IPS-15b (cell line): ENCODE measurements around the gene COQ6.

ENCODE experiments used
- H3K27me3 ChIP-seq: one replicate; pipeline ENCODE4 v1.6.1; 2013; ENCODE audit warnings: low read length; ENCODE audit not compliant: control insufficient read depth, insufficient read depth
- H3K36me3 ChIP-seq: one replicate; pipeline ENCODE4 v1.6.1; 2013; ENCODE audit warnings: low read length; ENCODE audit not compliant: control insufficient read depth, insufficient read depth
- H3K4me1 ChIP-seq: one replicate; pipeline ENCODE4 v1.6.1; 2013; ENCODE audit warnings: mild to moderate bottlenecking, low read length; ENCODE audit not compliant: control insufficient read depth, insufficient read depth
- H3K4me3 ChIP-seq: one replicate; pipeline ENCODE4 v1.5.1; 2013; ENCODE audit warnings: low read depth, low read length
- H3K9ac ChIP-seq: one replicate; pipeline ENCODE4 v1.6.1; 2013; ENCODE audit warnings: low read depth, mild to moderate bottlenecking, low read length
- H3K9me3 ChIP-seq: one replicate; pipeline ENCODE4 v1.6.1; 2013; ENCODE audit warnings: mild to moderate bottlenecking, low read length; ENCODE audit not compliant: control insufficient read depth, insufficient read depth

The COQ6 gene

GRCh38 chr14:73944432-73945158 is 5.5 kb upstream of the COQ6 start:
- no peaks in the 10 kb centered on the region for H3K9me3 ChIP-seq
- no peak overlapping the region for H3K9ac ChIP-seq
- H3K4me3 ChIP-seq = no peak overlapping the region
- no peaks in the 10 kb centered on the region for H3K36me3 ChIP-seq
- H3K4me1 ChIP-seq = no peaks in the 10 kb centered on the region
- H3K27me3 ChIP-seq = no peaks in the 10 kb centered on the region

- Histone ChIP-seq H3K4me3 (no peak overlapping the region), H3K4me1 (no peaks in the 10 kb centered on the region)
These were observed 4.9 kb upstream of the COQ6 start for GRCh38 chr14:73945159-73945670.

GRCh38 chr14:73953731-73954130 is 3.6 kb downstream of the COQ6 start:
- no peak overlapping the region for H3K9ac ChIP-seq
- no peaks in the 10 kb centered on the region for H3K36me3 ChIP-seq
- H3K27me3 ChIP-seq = no peaks in the 10 kb centered on the region
- H3K4me3 ChIP-seq = no peak overlapping the region
- no peaks in the 10 kb centered on the region for H3K9me3 ChIP-seq
- no peaks in the 10 kb centered on the region for H3K4me1 ChIP-seq

More at GRCh38 chr14:73945159-73945670, 4.9 kb upstream of the COQ6 start:
- no peaks in the 10 kb centered on the region for H3K27me3 ChIP-seq
- H3K36me3 ChIP-seq = no peaks in the 10 kb centered on the region
- no peaks in the 10 kb centered on the region for H3K9me3 ChIP-seq
- no peak overlapping the region for H3K9ac ChIP-seq

GRCh38 chr14:73955674-73956073 is 5.6 kb downstream of the COQ6 start:
- Histone ChIP-seq H3K9ac (no peak overlapping the region), H3K9me3 (no peaks in the 10 kb centered on the region), H3K4me1 (no peaks in the 10 kb centered on the region), H3K4me3 (no peak overlapping the region), H3K27me3 (no peaks in the 10 kb centered on the region), H3K36me3 (peaks cover 6% of the 10 kb centered on the region)

- Histone ChIP-seq H3K9me3 (no peaks in the 10 kb centered on the region), H3K4me3 (no peak overlapping the region), H3K9ac (no peak overlapping the region), H3K4me1 (no peaks in the 10 kb centered on the region), H3K36me3 (peaks cover 15% of the 10 kb centered on the region), H3K27me3 (no peaks in the 10 kb centered on the region)
These were observed 8.5 kb downstream of the COQ6 start for GRCh38 chr14:73958591-73958990.

DNA sequence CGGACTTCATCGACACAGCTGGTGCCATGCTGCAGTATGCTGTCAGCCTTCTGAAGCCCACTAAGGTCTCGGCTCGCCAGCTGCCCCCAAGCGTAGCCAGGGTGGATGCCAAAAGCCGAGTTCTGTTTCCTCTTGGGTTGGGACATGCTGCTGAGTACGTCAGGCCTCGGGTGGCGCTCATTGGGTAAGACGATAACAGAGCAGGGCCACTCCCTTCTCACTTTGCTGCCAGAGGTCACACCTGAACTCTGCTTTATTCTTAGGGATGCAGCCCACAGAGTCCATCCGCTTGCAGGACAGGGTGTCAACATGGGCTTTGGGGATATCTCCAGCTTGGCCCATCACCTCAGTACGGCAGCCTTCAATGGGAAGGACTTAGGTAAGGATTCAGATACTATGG is 11.1 kb downstream of the COQ6 start:
- no peaks in the 10 kb centered on the region for H3K9me3 ChIP-seq
- H3K4me1 ChIP-seq = no peaks in the 10 kb centered on the region
- no peaks in the 10 kb centered on the region for H3K27me3 ChIP-seq
- H3K9ac ChIP-seq = no peak overlapping the region
- H3K36me3 ChIP-seq = peaks cover 15% of the 10 kb centered on the region
- H3K4me3 ChIP-seq = no peak overlapping the region

- Histone ChIP-seq H3K9ac (no peak overlapping the region), H3K36me3 (peaks cover 16% of the 10 kb centered on the region)
These were observed 15.1 kb downstream of the COQ6 start for GRCh38 chr14:73965216-73965615.

DNA sequence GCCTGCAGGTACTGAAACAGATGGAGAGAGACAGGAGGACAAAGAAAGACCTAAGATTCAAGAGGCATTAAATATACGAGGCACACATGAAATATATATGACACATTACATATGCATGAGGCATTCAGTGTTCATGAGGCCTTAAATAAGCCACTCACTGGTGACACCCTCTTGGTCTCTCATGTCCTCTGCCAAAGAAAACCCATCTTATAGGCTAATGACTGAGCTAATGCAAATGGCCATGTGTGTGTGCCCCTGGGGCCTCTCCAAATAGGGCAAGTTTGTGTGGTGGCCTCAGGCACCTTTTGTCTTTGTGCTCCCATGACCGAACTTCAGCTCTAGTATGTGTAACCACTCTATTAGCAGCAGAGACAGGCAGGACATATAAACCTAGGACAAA is 18.8 kb downstream of the COQ6 start:
- Histone ChIP-seq H3K9ac (no peak overlapping the region), H3K4me1 (no peaks in the 10 kb centered on the region), H3K27me3 (no peaks in the 10 kb centered on the region), H3K36me3 (peaks cover 4% of the 10 kb centered on the region), H3K4me3 (no peak overlapping the region), H3K9me3 (no peaks in the 10 kb centered on the region)

More at GRCh38 chr14:73965216-73965615, 15.1 kb downstream of the COQ6 start:
- Histone ChIP-seq H3K4me1 (no peaks in the 10 kb centered on the region), H3K4me3 (no peak overlapping the region), H3K9me3 (no peaks in the 10 kb centered on the region), H3K27me3 (no peaks in the 10 kb centered on the region)

GRCh38 chr14:73973497-73973896 is 23.4 kb downstream of the COQ6 start:
- Histone ChIP-seq H3K4me3 (no peak overlapping the region), H3K4me1 (no peaks in the 10 kb centered on the region), H3K9me3 (no peaks in the 10 kb centered on the region), H3K27me3 (no peaks in the 10 kb centered on the region), H3K9ac (no peak overlapping the region), H3K36me3 (peaks cover 4% of the 10 kb centered on the region)

- Histone ChIP-seq H3K4me1 (no peaks in the 10 kb centered on the region), H3K27me3 (no peaks in the 10 kb centered on the region), H3K36me3 (no peaks in the 10 kb centered on the region), H3K9ac (no peak overlapping the region), H3K9me3 (no peaks in the 10 kb centered on the region), H3K4me3 (no peak overlapping the region)
These were observed 26.0 kb downstream of the COQ6 start for GRCh38 chr14:73976125-73976524.

DNA sequence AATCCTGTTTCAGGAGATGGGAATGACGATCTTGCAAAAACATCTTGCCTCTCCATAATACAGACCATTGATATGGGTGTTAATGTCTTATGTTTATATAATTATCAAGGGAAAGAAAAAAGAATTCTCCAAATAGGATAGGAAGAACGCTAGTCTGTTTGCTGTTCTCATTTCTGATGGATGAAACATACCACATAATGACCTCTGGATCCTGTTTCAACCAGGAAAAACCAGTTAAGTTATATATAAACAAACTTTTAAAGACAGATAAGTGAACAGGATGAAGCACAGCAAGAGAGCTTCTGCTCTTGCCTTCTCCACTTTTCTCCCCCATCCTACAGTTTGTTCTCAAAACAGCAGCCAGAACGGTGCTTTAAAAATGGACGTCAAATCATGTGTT is 27.8 kb downstream of the COQ6 start:
- Histone ChIP-seq H3K9me3 (no peaks in the 10 kb centered on the region), H3K27me3 (no peaks in the 10 kb centered on the region), H3K4me1 (no peaks in the 10 kb centered on the region), H3K9ac (no peak overlapping the region), H3K36me3 (no peaks in the 10 kb centered on the region), H3K4me3 (no peak overlapping the region)

- H3K9ac ChIP-seq = no peak overlapping the region
- H3K36me3 ChIP-seq = peaks cover 6% of the 10 kb centered on the region
- no peaks in the 10 kb centered on the region for H3K27me3 ChIP-seq
- H3K9me3 ChIP-seq = no peaks in the 10 kb centered on the region
- H3K4me3 ChIP-seq = no peak overlapping the region
- peaks cover 2% of the 10 kb centered on the region for H3K4me1 ChIP-seq
These were observed 38.0 kb downstream of the COQ6 start for GRCh38 chr14:73988065-73988464.
